OCI-LY7 (cell line): ENCODE results near the gene MNT. TPM values are rescaled to one million over a fixed set of nuclear protein-coding genes. Genes with fewer than 3 reads are reported as not detected.

Experiments
- BruUV-seq: library from RNA; stranded (reverse); fragments of 400-500 nt; replicated peaks from 2 replicates; lab custom pipeline; 2021; lab: Mats Ljungman, UMichigan
- CTCF ChIA-PET: fragments of 300-600 bp; sonication (Branson Sonifier 250); formaldehyde crosslinking; loops from one replicate; lab custom pipeline; 2022; ENCODE audit warnings: antibody characterized with exemption; ENCODE audit not compliant: unreplicated experiment; lab: Charles Lee
- POLR2A ChIA-PET: fragments of 300-600 bp; sonication (Branson Sonifier 250); formaldehyde crosslinking; loops from one replicate; lab custom pipeline; 2022; ENCODE audit warnings: antibody characterized with exemption; lab: Charles Lee
- DNase-seq: peaks from one replicate; pipeline ENCODE4 v3.0.0-alpha.2; 2015; ENCODE audit warnings: low spot score
- H2AFZ ChIP-seq: fragments of 200-600 bp; sonication (generic), shearing (Covaris generic); 2 replicates; pipeline ENCODE4 v1.6.1; 2014; ENCODE audit warnings: mild to moderate bottlenecking, antibody characterized with exemption, low read length, moderate library complexity
- H3K27ac ChIP-seq: fragments of 200-600 bp; sonication (generic); 2 replicates; pipeline ENCODE4 v1.5.1; 2014; ENCODE audit warnings: mixed run types, low read depth, mild to moderate bottlenecking, moderate library complexity, low read length, inconsistent platforms; ENCODE audit not compliant: poor library complexity, severe bottlenecking
- H3K36me3 ChIP-seq: fragments of 200-600 bp; sonication (generic); 2 replicates; pipeline ENCODE4 v1.6.1; 2014; ENCODE audit warnings: mild to moderate bottlenecking, antibody characterized with exemption, low read length, moderate library complexity, mixed read lengths; ENCODE audit not compliant: insufficient read depth
- H3K4me1 ChIP-seq: fragments of 200-600 bp; sonication (generic); 2 replicates; pipeline ENCODE4 v1.5.1; 2014; ENCODE audit warnings: mild to moderate bottlenecking, low read length; ENCODE audit not compliant: insufficient read depth, poor library complexity, severe bottlenecking
- H3K4me2 ChIP-seq: fragments of 200-600 bp; sonication (generic); 2 replicates; pipeline ENCODE4 v1.6.1; 2014; ENCODE audit warnings: mild to moderate bottlenecking, low read length
- H3K4me3 ChIP-seq: fragments of 200-600 bp; sonication (generic); 2 replicates; pipeline ENCODE4 v1.5.1; 2014; ENCODE audit warnings: mild to moderate bottlenecking, low read depth, low read length; ENCODE audit not compliant: poor library complexity, severe bottlenecking
- H3K79me2 ChIP-seq: fragments of 200-600 bp; sonication (generic); 2 replicates; pipeline ENCODE4 v1.6.1; 2016; ENCODE audit warnings: low read depth, mild to moderate bottlenecking, low read length, moderate library complexity, mixed read lengths; ENCODE audit not compliant: insufficient read depth
- H3K9me2 ChIP-seq: fragments of 200-600 bp; sonication (generic); 2 replicates; pipeline ENCODE4 v1.6.1; 2016; ENCODE audit warnings: mild to moderate bottlenecking, low read length, mixed read lengths; ENCODE audit not compliant: insufficient read depth
- H3K9me3 ChIP-seq: fragments of 200-600 bp; sonication (generic); 2 replicates; pipeline ENCODE4 v1.6.1; 2014; ENCODE audit warnings: mild to moderate bottlenecking, mixed run types, low read length, mixed read lengths
- H4K20me1 ChIP-seq: fragments of 200-600 bp; sonication (generic); 2 replicates; pipeline ENCODE4 v1.6.1; 2014; ENCODE audit warnings: mild to moderate bottlenecking, antibody characterized with exemption, low read length, moderate library complexity, mixed read lengths; ENCODE audit not compliant: insufficient read depth
- CTCF ChIP-seq: fragments of 200-600 bp; sonication (generic); conservative IDR thresholded peaks from 2 replicates; pipeline ENCODE4 v1.5.1; 2014; ENCODE audit warnings: mild to moderate bottlenecking, antibody characterized with exemption, low read length, moderate library complexity, mixed read lengths
- EZH2phosphoT487 ChIP-seq: fragments of 200-600 bp; sonication (generic); IDR thresholded peaks from 2 replicates; pipeline ENCODE4 v1.6.1; 2018; ENCODE audit warnings: low read depth, borderline replicate concordance, mild to moderate bottlenecking, mixed run types, antibody characterized with exemption, low read length, moderate library complexity, mixed read lengths
- intact Hi-C: fragments of 100-400 bp; cut with micrococcal nuclease; formaldehyde crosslinking; loops from one replicate; pipeline ENCODE4 v1.10.0; 2022; ENCODE audit not compliant: unreplicated experiment
- total RNA-seq, 2 experiments: library from RNA; depleted of rRNA in 1 of 2; stranded (reverse); fragments of >200 nt in 1 of 2; shearing (Covaris generic) in 1 of 2; gene quantifications; 2 replicates each; pipeline ENCODE4 v1.2.3, GENCODE V29; 2014 to 2022

MNT gene
- total RNA-seq, 2 experiments from 2014 or later = 22.2 to 60.0 TPM

DNA sequence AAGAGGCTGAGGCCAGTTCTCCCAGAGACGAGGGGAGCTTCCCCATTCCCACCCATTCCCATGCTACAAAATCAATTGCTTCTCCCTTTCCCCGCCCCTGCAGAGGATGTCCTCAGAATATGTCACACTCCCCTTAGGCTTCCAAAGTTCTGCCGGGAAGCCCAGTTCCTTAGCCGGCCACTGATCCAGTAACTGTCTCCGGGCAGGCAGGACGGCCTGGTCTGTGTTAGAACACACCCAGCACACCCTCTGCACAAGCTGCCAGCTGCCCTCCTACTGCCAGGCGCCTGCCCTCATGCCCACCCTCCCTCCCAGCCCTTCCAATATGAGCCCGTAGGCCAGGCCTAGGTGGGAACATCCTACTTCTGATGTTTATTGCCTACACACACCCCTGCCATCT, 32.5 kb downstream of the MNT start:
- Histone ChIP-seq H3K4me3 (no peak overlapping the region), H3K9me3 (no peaks in the 10 kb centered on the region), H3K27ac (no peak overlapping the region), H4K20me1 (no peaks in the 10 kb centered on the region), H3K79me2 (no peaks in the 10 kb centered on the region), H3K36me3 (no peaks in the 10 kb centered on the region), H2AFZ (no peak overlapping the region), H3K9me2 (no peaks in the 10 kb centered on the region), H3K4me1 (no peaks in the 10 kb centered on the region), H3K4me2 (no peak overlapping the region)
- POLR2A ChIA-PET = interaction anchor here (0.6 kb wide), 2 partner anchors 104 to 1598 kb away, joined by 3 to 4 read pairs; no protein-coding TSS in a partner anchor
- no peak for DNase-seq
- intact Hi-C loops = no loop called here
- CTCF ChIA-PET = no interaction called here
- TF ChIP-seq EZH2phosphoT487 = no peak
- no peak for TF ChIP-seq CTCF
- BruUV-seq = no TSS peak

DNA sequence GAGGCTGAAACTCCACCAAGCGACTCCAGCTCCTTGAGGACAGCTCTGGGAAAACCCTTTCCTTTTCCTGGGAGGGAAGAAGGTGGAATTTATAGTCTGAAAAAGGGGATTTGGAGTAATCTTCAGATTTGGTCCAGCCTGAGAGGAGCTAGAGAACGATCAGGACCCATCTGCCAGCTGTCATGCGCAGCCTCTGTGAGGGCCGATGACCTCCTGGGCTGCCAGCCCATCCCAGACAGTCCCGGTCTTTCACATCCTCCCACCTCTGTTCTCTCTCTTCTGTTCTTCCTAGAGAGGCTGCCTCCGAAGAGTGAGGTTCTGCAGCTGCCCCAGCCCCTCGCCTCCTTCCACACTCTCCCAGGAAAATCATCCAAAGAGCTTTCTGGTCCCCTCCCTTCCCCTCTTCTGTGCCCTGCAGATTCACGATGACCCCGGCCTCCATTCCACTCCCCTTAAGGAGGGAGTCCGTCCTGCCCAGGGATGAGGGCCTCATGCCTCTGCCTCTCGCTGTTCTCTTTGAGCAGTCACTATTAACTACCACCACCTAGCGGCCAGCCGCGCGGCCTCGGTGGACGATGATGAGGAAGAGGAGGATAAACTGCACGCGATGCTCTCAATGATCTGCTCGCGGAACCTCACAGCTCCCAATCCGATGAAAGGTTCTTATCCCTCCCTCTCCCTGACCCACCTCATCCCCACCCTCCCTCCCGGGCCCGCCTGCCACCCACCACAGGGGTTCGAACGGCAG, 33.9 kb downstream of the MNT start:
- TF ChIP-seq CTCF = no peak
- TF ChIP-seq EZH2phosphoT487 = no peak
- intact Hi-C loops = no loop called here
- ChIA-PET POLR2A (no interaction called here), CTCF (no interaction called here)
- Histone ChIP-seq H3K4me3 (no peak overlapping the region), H3K9me3 (no peaks in the 10 kb centered on the region), H3K27ac (no peak overlapping the region), H3K4me1 (no peaks in the 10 kb centered on the region), H2AFZ (no peak overlapping the region), H3K4me2 (no peak overlapping the region), H3K9me2 (no peaks in the 10 kb centered on the region), H3K36me3 (no peaks in the 10 kb centered on the region), H3K79me2 (no peaks in the 10 kb centered on the region), H4K20me1 (no peaks in the 10 kb centered on the region)
- DNase-seq = no peak
- BruUV-seq = no TSS peak

DNA sequence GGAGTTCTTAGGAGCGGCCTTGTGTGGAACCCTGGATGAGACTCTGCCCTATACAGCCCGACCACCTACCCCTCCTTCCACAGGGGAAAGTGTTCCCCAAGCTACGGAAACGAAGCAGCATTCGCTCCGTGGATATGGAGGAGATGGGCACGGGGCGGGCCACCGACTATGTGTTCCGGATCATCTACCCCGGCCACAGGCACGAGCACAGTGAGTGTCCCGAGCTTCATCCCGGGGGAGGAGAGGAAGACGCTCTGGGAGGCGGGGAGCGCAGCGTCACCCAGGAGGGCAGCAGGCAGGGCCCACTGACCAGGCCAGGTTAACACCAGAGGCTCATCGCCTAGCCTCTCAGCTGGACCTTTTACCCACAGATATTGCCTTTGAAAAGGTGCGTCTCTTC, 35.7 kb downstream of the MNT start:
- H3K36me3 ChIP-seq = no peaks in the 10 kb centered on the region
- no peaks in the 10 kb centered on the region for H3K79me2 ChIP-seq
- H3K9me2 ChIP-seq = no peaks in the 10 kb centered on the region
- H3K27ac ChIP-seq = no peak overlapping the region
- ChIA-PET POLR2A (no interaction called here), CTCF (no interaction called here)
- no peak overlapping the region for H3K4me2 ChIP-seq
- no peak for DNase-seq
- no TSS peak for BruUV-seq
- intact Hi-C loops = no loop called here
- no peak overlapping the region for H2AFZ ChIP-seq
- no peak overlapping the region for H3K4me3 ChIP-seq
- H3K4me1 ChIP-seq = no peaks in the 10 kb centered on the region
- no peak for TF ChIP-seq EZH2phosphoT487
- no peak for TF ChIP-seq CTCF
- H3K9me3 ChIP-seq = no peaks in the 10 kb centered on the region
- no peaks in the 10 kb centered on the region for H4K20me1 ChIP-seq
